ENCODE data around the gene NFU1.

Gene NFU1

GRCh38 chr2:69453475-69454129 lies 16.4 kb upstream of the NFU1 start:
- Histone ChIP-seq H3K27me3 (ENCODE audit: insufficient read depth, low read length, poor library complexity) (no peaks in the 10 kb centered on the region), H3K4me2 (ENCODE audit: insufficient read depth, low read length) (no peak overlapping the region), H3K9ac (ENCODE audit: low read depth, low read length) (no peak overlapping the region), H3K9me3 (ENCODE audit: insufficient read depth, low read length, severe bottlenecking) (no peaks in the 10 kb centered on the region), H3K4me3 (ENCODE audit: low read depth in 1 of 2, low read length in 2 of 2) (no peak overlapping the region), H3K27ac (ENCODE audit: low read length) (no peak overlapping the region), H3K36me3 (ENCODE audit: insufficient read depth, low read length) (no peaks in the 10 kb centered on the region), H4K20me1 (ENCODE audit: insufficient read depth, low read length) (no peaks in the 10 kb centered on the region), H3K4me1 (ENCODE audit: insufficient read depth, low read length) (no peaks in the 10 kb centered on the region), H2AFZ (ENCODE audit: low read depth, low read length) (no peak overlapping the region), H3K79me2 (ENCODE audit: insufficient read depth, low read length) (no peaks in the 10 kb centered on the region)
- no peak for TF ChIP-seq CTCF (IDR thresholded peaks at IDR 0.05; ENCODE audit: borderline replicate concordance, extremely low read depth, low read length, poor library complexity, severe bottlenecking)
- no peak for TF ChIP-seq EZH2 (IDR thresholded peaks at IDR 0.05; ENCODE audit: borderline replicate concordance, low read depth, low read length, severe bottlenecking)
- no peak for DNase-seq
- no peak for ATAC-seq (ENCODE audit: insufficient read depth, low read depth)

- Histone ChIP-seq H3K9ac (ENCODE audit: low read depth, low read length) (no peak overlapping the region), H3K27ac (ENCODE audit: low read length) (no peak overlapping the region), H3K27me3 (ENCODE audit: insufficient read depth, low read length, poor library complexity) (no peaks in the 10 kb centered on the region), H3K4me3 (ENCODE audit: low read depth in 1 of 2, low read length in 2 of 2) (no peak overlapping the region), H3K36me3 (ENCODE audit: insufficient read depth, low read length) (no peaks in the 10 kb centered on the region), H2AFZ (ENCODE audit: low read depth, low read length) (no peak overlapping the region), H3K4me1 (ENCODE audit: insufficient read depth, low read length) (no peaks in the 10 kb centered on the region), H3K4me2 (ENCODE audit: insufficient read depth, low read length) (no peak overlapping the region), H3K9me3 (ENCODE audit: insufficient read depth, low read length, severe bottlenecking) (no peaks in the 10 kb centered on the region), H4K20me1 (ENCODE audit: insufficient read depth, low read length) (no peaks in the 10 kb centered on the region), H3K79me2 (ENCODE audit: insufficient read depth, low read length) (no peaks in the 10 kb centered on the region)
- ATAC-seq (ENCODE audit: insufficient read depth, low read depth) (no peak), DNase-seq (no peak)
- TF ChIP-seq EZH2 (IDR thresholded peaks at IDR 0.05; ENCODE audit: borderline replicate concordance, low read depth, low read length, severe bottlenecking) (no peak), CTCF (IDR thresholded peaks at IDR 0.05; ENCODE audit: borderline replicate concordance, extremely low read depth, low read length, poor library complexity, severe bottlenecking) (no peak)
These were observed 15.5 kb upstream of the NFU1 start for GRCh38 chr2:69452687-69453086.

GRCh38 chr2:69450735-69451416 lies 13.6 kb upstream of the NFU1 start:
- H3K79me2 ChIP-seq (ENCODE audit: insufficient read depth, low read length) = no peaks in the 10 kb centered on the region
- TF ChIP-seq CTCF (IDR thresholded peaks at IDR 0.05; ENCODE audit: borderline replicate concordance, extremely low read depth, low read length, poor library complexity, severe bottlenecking) (no peak), EZH2 (IDR thresholded peaks at IDR 0.05; ENCODE audit: borderline replicate concordance, low read depth, low read length, severe bottlenecking) (no peak)
- no peaks in the 10 kb centered on the region for H3K36me3 ChIP-seq (ENCODE audit: insufficient read depth, low read length)
- H3K9me3 ChIP-seq (ENCODE audit: insufficient read depth, low read length, severe bottlenecking) = no peaks in the 10 kb centered on the region
- H3K4me2 ChIP-seq (ENCODE audit: insufficient read depth, low read length) = no peak overlapping the region
- no peaks in the 10 kb centered on the region for H3K27me3 ChIP-seq (ENCODE audit: insufficient read depth, low read length, poor library complexity)
- H3K27ac ChIP-seq (ENCODE audit: low read length) = no peak overlapping the region
- H4K20me1 ChIP-seq (ENCODE audit: insufficient read depth, low read length) = no peaks in the 10 kb centered on the region
- no peaks in the 10 kb centered on the region for H3K4me1 ChIP-seq (ENCODE audit: insufficient read depth, low read length)
- H3K4me3 ChIP-seq (ENCODE audit: low read depth in 1 of 2, low read length in 2 of 2) = no peak overlapping the region
- no peak for ATAC-seq (ENCODE audit: insufficient read depth, low read depth)
- no peak overlapping the region for H3K9ac ChIP-seq (ENCODE audit: low read depth, low read length)
- no peak overlapping the region for H2AFZ ChIP-seq (ENCODE audit: low read depth, low read length)
- no peak for DNase-seq
